Fibroblast of skin of back (primary cell): ENCODE results near the gene SQSTM1.
"Not testable (repeated sequence)": the region's sequence is repeated elsewhere in the genome, so short reads cannot be mapped to it uniquely, and the experiment has no call there.

Experiments
- DNase-seq: peaks from one replicate; pipeline ENCODE4 v3.0.0-alpha.2; 2013

SQSTM1 gene

GRCh38 chr5:179827680-179828079, 7.0 kb downstream of the SQSTM1 start:
- DNase-seq = peak; percentile 72

GRCh38 chr5:179828756-179829421, 8.2 kb downstream of the SQSTM1 start:
- DNase-seq = no peak

GRCh38 chr5:179829732-179830435, 9.2 kb downstream of the SQSTM1 start:
- no peak for DNase-seq

- no peak for DNase-seq
These were observed 10.2 kb downstream of the SQSTM1 start for GRCh38 chr5:179830818-179831468.

GRCh38 chr5:179832039-179832745, 11.5 kb downstream of the SQSTM1 start:
- DNase-seq = no peak

- DNase-seq = no peak
These were observed 12.5 kb downstream of the SQSTM1 start for GRCh38 chr5:179833056-179833708.

GRCh38 chr5:179833709-179834070, 13.0 kb downstream of the SQSTM1 start:
- no peak for DNase-seq

GRCh38 chr5:179834120-179834519, 13.4 kb downstream of the SQSTM1 start:
- no peak for DNase-seq

- DNase-seq = not testable (repeated sequence)
These were observed 14.2 kb downstream of the SQSTM1 start for GRCh38 chr5:179834871-179835270.

GRCh38 chr5:179836225-179837019, 15.7 kb downstream of the SQSTM1 start:
- DNase-seq = peak; percentile 12

GRCh38 chr5:179837076-179838011, 16.6 kb downstream of the SQSTM1 start:
- no peak for DNase-seq

- DNase-seq = no peak
These were observed 18.9 kb downstream of the SQSTM1 start for GRCh38 chr5:179839328-179840256.

- no peak for DNase-seq
These were observed 19.6 kb downstream of the SQSTM1 start for GRCh38 chr5:179840321-179840720.

- DNase-seq = no peak
These were observed 20.1 kb downstream of the SQSTM1 start for GRCh38 chr5:179840766-179841165.

GRCh38 chr5:179841621-179842020, 20.9 kb downstream of the SQSTM1 start:
- no peak for DNase-seq

- no peak for DNase-seq
These were observed 32.4 kb downstream of the SQSTM1 start for GRCh38 chr5:179852993-179853547.

GRCh38 chr5:179854356-179854755, 33.7 kb downstream of the SQSTM1 start:
- DNase-seq = no peak

GRCh38 chr5:179858241-179858585, 37.5 kb downstream of the SQSTM1 start:
- peak; percentile 27 for DNase-seq
